SU-DHL-6 (cell line): ENCODE measurements around the gene MDM2.

Source experiments
- CTCF ChIP-seq: fragments of 200-600 bp; sonication (generic); IDR thresholded peaks from one replicate; pipeline ENCODE4 v1.5.1; 2017; ENCODE audit warnings: antibody characterized with exemption, mild to moderate bottlenecking, low read length, moderate library complexity; ENCODE audit not compliant: insufficient read depth, poor library complexity, severe bottlenecking
- EZH2phosphoT487 ChIP-seq: fragments of 200-600 bp; sonication (generic), shearing (Covaris generic); conservative IDR thresholded peaks from 2 replicates; pipeline ENCODE4 v1.6.1; 2018; ENCODE audit warnings: mild to moderate bottlenecking, antibody characterized with exemption, low read length, moderate library complexity, mixed read lengths

- no peak for TF ChIP-seq CTCF
- no peak for TF ChIP-seq EZH2phosphoT487
These were observed 45.3 kb upstream of the MDM2 start for GRCh38 chr12:68762691-68763090.
